Endothelial cell of umbilical vein (primary cell): ENCODE results near the gene TRAF3. TPM values are rescaled to one million over a fixed set of nuclear protein-coding genes. Genes with fewer than 3 reads are reported as not detected.

Experiments used
- BruUV-seq: library from RNA; stranded (reverse); fragments of 400-500 nt; replicated peaks from 2 replicates; lab custom pipeline; 2021; lab: Mats Ljungman, UMichigan
- CTCF ChIA-PET: fragments of 300-600, 350-600 bp; sonication (Branson Sonifier 250); formaldehyde crosslinking; loops from one replicate; lab custom pipeline; 2021; ENCODE audit warnings: antibody characterized with exemption, inconsistent platforms; lab: Charles Lee
- POLR2A ChIA-PET: fragments of 300-600, 350-600 bp; sonication (Branson Sonifier 250); formaldehyde crosslinking; loops from one replicate; lab custom pipeline; 2021; ENCODE audit warnings: antibody characterized with exemption, inconsistent platforms; lab: Charles Lee
- DNase-seq: peaks from one replicate; pipeline ENCODE4 v3.0.0-alpha.2; 2011; ENCODE audit warnings: low read depth, low spot score
- FAIRE-seq: peaks from 2 replicates; lab custom pipeline; 2011; peaks lifted over from hg19 to GRCh38; lab: Jason Lieb, UNC
- H2AFZ ChIP-seq: 2 replicates; pipeline ENCODE4 v1.6.0; 2012; ENCODE audit warnings: low read depth, low read length, control low read depth, inconsistent platforms
- H3K27ac ChIP-seq: 2 replicates; pipeline ENCODE4 v1.5.1; 2011; ENCODE audit warnings: low read depth, mild to moderate bottlenecking, control low read depth, low read length, moderate library complexity; ENCODE audit not compliant: insufficient read depth
- H3K27me3 ChIP-seq, 2 experiments: 2 replicates each; pipeline versions ENCODE4 v1.6.0 to v1.6.1; 2011; ENCODE audit warnings: low read length in 2 of 2, mixed read lengths in 1 of 2; ENCODE audit not compliant: control insufficient read depth in 2 of 2, insufficient read depth in 2 of 2
- H3K36me3 ChIP-seq, 2 experiments: 2 replicates in 1 of 2; 3 replicates in 1 of 2; pipeline ENCODE4 v1.5.1; 2011; ENCODE audit warnings: low read length in 2 of 2, mild to moderate bottlenecking in 1 of 2, moderate library complexity in 1 of 2; ENCODE audit not compliant: control insufficient read depth in 2 of 2, insufficient read depth in 2 of 2; ENCODE audit errors: extremely low read depth in 1 of 2
- H3K4me1 ChIP-seq: 3 replicates; pipeline ENCODE4 v1.5.1; 2011; ENCODE audit warnings: mild to moderate bottlenecking, low read length; ENCODE audit not compliant: control insufficient read depth, insufficient read depth; ENCODE audit errors: extremely low read depth
- H3K4me2 ChIP-seq: 2 replicates; pipeline ENCODE4 v1.6.1; 2011; ENCODE audit warnings: low read length, control low read depth, mixed read lengths; ENCODE audit not compliant: insufficient read depth
- H3K4me3 ChIP-seq, 3 experiments: fragments of 200-600 bp in 1 of 3; sonication (generic), shearing (Covaris generic) in 1 of 3; replicated peaks in 1 of 3; 2 replicates each; pipeline ENCODE4 v1.5.1; 2011 to 2016; ENCODE audit warnings: control low read depth in 3 of 3, low read length in 3 of 3, mild to moderate bottlenecking in 2 of 3, inconsistent platforms in 1 of 3, low read depth in 1 of 3, moderate library complexity in 1 of 3; ENCODE audit not compliant: insufficient read depth in 1 of 3
- H3K79me2 ChIP-seq: 2 replicates; pipeline ENCODE4 v1.6.0; 2012; ENCODE audit warnings: low read length, inconsistent platforms; ENCODE audit not compliant: control insufficient read depth, insufficient read depth
- H3K9ac ChIP-seq: replicated peaks from 2 replicates; pipeline ENCODE3; 2011; ENCODE audit warnings: low read length, control low read depth; ENCODE audit not compliant: insufficient read depth; ENCODE audit errors: extremely low read depth
- H3K9me1 ChIP-seq: replicated peaks from 3 replicates; pipeline ENCODE4 v1.6.0; 2011; ENCODE audit warnings: mild to moderate bottlenecking, low read length; ENCODE audit not compliant: control insufficient read depth, insufficient read depth; ENCODE audit errors: extremely low read depth
- H3K9me3 ChIP-seq: replicated peaks from 2 replicates; pipeline ENCODE4 v1.5.1; 2012; ENCODE audit warnings: low read length, inconsistent platforms; ENCODE audit not compliant: control insufficient read depth, insufficient read depth
- H4K20me1 ChIP-seq: replicated peaks from 2 replicates; pipeline ENCODE3; 2011; ENCODE audit warnings: mild to moderate bottlenecking, low read length; ENCODE audit not compliant: control insufficient read depth, insufficient read depth; ENCODE audit errors: extremely low read depth
- EZH2 ChIP-seq: IDR thresholded peaks from 2 replicates; pipeline ENCODE4 v1.6.1; 2012; ENCODE audit warnings: borderline replicate concordance, low read depth, mild to moderate bottlenecking, moderate library complexity, low read length, inconsistent platforms; ENCODE audit not compliant: severe bottlenecking
- FOS ChIP-seq: IDR thresholded peaks from 2 replicates; pipeline ENCODE4 v1.6.1; 2011; ENCODE audit warnings: mild to moderate bottlenecking, low read length, moderate library complexity, borderline replicate concordance; ENCODE audit not compliant: insufficient read depth
- GATA2 ChIP-seq: IDR thresholded peaks from 2 replicates; pipeline ENCODE4 v1.7.0; 2011; ENCODE audit warnings: low read depth, mild to moderate bottlenecking, moderate library complexity, mixed read lengths, low read length; ENCODE audit not compliant: insufficient read length, insufficient read depth
- JUN ChIP-seq: IDR thresholded peaks from 2 replicates; pipeline ENCODE4 v1.6.1; 2011; ENCODE audit warnings: borderline replicate concordance, low read depth; ENCODE audit not compliant: insufficient read length, insufficient read depth
- MYC ChIP-seq: IDR thresholded peaks from one replicate; pipeline ENCODE4 v1.6.1; 2011; ENCODE audit warnings: mild to moderate bottlenecking, low read depth, low read length
- POLR2A ChIP-seq: IDR thresholded peaks from 2 replicates; pipeline ENCODE4 v1.6.1; 2012; ENCODE audit warnings: low read depth, mild to moderate bottlenecking, control low read depth, low read length
- POLR2AphosphoS5 ChIP-seq: IDR thresholded peaks from 2 replicates; pipeline ENCODE4 v1.6.1; 2012; ENCODE audit warnings: low read depth, mild to moderate bottlenecking, control low read depth, low read length, moderate library complexity; ENCODE audit not compliant: insufficient read depth
- dilution Hi-C: fragments of 300-500 bp; cut with MboI; formaldehyde crosslinking; loops from one replicate; pipeline ENCODE4 v1.15.0; 2019; ENCODE audit warnings: low sequenced_read_pairs; ENCODE audit not compliant: extremely low pct_ligation_motif_present
- intact Hi-C: fragments of 100-400 bp; cut with micrococcal nuclease; formaldehyde crosslinking; loops from one replicate; pipeline ENCODE4 v1.10.0; 2022
- polyA plus RNA-seq, 4 experiments: library from polyadenylated mRNA; depleted of rRNA in 3 of 4; stranded (reverse) in 3 of 4; unstranded in 1 of 4; fragments of >200 nt; gene quantifications; 2 replicates each; pipeline versions ENCODE4 v1.2.1 to v1.2.3, GENCODE V29; 2011 to 2012; ENCODE audit warnings: missing spikeins in 1 of 4
- total RNA-seq: library from RNA; stranded (reverse); gene quantifications from 2 replicates; pipeline ENCODE4 v1.2.3, GENCODE V29; 2021
- TF ChIP-seq, protein P1 (sequence below), 2 donors: IDR thresholded peaks; 1 replicate in 1 of 2; 2 replicates in 1 of 2; pipeline ENCODE4 v1.5.1; 2011; ENCODE audit warnings: low read length in 2 of 2, mild to moderate bottlenecking in 2 of 2, moderate library complexity in 2 of 2, control low read depth in 1 of 2, inconsistent platforms in 1 of 2, low read depth in 1 of 2; ENCODE audit not compliant: insufficient read depth in 1 of 2; ENCODE audit errors: extremely low read depth in 1 of 2
- TF ChIP-seq, protein P2 (sequence below): IDR thresholded peaks from 2 replicates; pipeline ENCODE4 v1.6.1; 2011; ENCODE audit not compliant: insufficient read depth, insufficient read length

Gene TRAF3
- total and polyA plus RNA-seq, 2 donors (not counting 3 experiments of a cell fraction or from before 2014, with no cell fraction given), result 14.4 to 27.6 TPM

GRCh38 chr14:102857444-102857843 is 80.2 kb downstream of the TRAF3 start:
- intact Hi-C loops, result no loop called here
- DNase-seq (no peak), FAIRE-seq (no peak)
- no peaks in the 10 kb centered on the region for H3K27me3 ChIP-seq
- H3K4me1 ChIP-seq, result no peaks in the 10 kb centered on the region
- no peaks in the 10 kb centered on the region for H4K20me1 ChIP-seq
- no peaks in the 10 kb centered on the region for H3K9me3 ChIP-seq
- CTCF ChIA-PET, result no interaction called here
- H3K4me3 ChIP-seq, result no peak overlapping the region
- peaks cover 0 to 1% of the 10 kb centered on the region in 2 experiments for H3K36me3 ChIP-seq
- POLR2A ChIA-PET, result no interaction called here
- H3K27ac ChIP-seq, result no peak overlapping the region
- no peak for TF ChIP-seq GATA2
- no peak for TF ChIP-seq JUN
- TF ChIP-seq, protein P1, sequence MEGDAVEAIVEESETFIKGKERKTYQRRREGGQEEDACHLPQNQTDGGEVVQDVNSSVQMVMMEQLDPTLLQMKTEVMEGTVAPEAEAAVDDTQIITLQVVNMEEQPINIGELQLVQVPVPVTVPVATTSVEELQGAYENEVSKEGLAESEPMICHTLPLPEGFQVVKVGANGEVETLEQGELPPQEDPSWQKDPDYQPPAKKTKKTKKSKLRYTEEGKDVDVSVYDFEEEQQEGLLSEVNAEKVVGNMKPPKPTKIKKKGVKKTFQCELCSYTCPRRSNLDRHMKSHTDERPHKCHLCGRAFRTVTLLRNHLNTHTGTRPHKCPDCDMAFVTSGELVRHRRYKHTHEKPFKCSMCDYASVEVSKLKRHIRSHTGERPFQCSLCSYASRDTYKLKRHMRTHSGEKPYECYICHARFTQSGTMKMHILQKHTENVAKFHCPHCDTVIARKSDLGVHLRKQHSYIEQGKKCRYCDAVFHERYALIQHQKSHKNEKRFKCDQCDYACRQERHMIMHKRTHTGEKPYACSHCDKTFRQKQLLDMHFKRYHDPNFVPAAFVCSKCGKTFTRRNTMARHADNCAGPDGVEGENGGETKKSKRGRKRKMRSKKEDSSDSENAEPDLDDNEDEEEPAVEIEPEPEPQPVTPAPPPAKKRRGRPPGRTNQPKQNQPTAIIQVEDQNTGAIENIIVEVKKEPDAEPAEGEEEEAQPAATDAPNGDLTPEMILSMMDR (IDR thresholded peaks at IDR 0.05; ENCODE audit: extremely low read depth in 1 of 2, insufficient read depth in 1 of 2, low read depth in 1 of 2, low read length in 2 of 2), result no peak
- TF ChIP-seq EZH2, result no peak
- TF ChIP-seq POLR2AphosphoS5, result no peak
- TF ChIP-seq MYC, result no peak
- TF ChIP-seq POLR2A, result no peak
- TF ChIP-seq, protein P2, sequence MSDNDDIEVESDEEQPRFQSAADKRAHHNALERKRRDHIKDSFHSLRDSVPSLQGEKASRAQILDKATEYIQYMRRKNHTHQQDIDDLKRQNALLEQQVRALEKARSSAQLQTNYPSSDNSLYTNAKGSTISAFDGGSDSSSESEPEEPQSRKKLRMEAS, result no peak
- TF ChIP-seq FOS, result no peak
- H3K9ac ChIP-seq, result no peak overlapping the region
- H3K4me2 ChIP-seq, result no peak overlapping the region
- no peak overlapping the region for H2AFZ ChIP-seq
- BruUV-seq, result no TSS peak
- no peaks in the 10 kb centered on the region for H3K9me1 ChIP-seq
- peaks cover 2% of the 10 kb centered on the region for H3K79me2 ChIP-seq
- dilution Hi-C loops, result no loop called here
